ENCODE measurements around the gene SSH2. TPM values are rescaled to one million over a fixed set of nuclear protein-coding genes. Genes with fewer than 3 reads are reported as not detected.

SSH2 gene
- total RNA-seq, 1 donor from 2014 or later, result 46.5 TPM

DNA sequence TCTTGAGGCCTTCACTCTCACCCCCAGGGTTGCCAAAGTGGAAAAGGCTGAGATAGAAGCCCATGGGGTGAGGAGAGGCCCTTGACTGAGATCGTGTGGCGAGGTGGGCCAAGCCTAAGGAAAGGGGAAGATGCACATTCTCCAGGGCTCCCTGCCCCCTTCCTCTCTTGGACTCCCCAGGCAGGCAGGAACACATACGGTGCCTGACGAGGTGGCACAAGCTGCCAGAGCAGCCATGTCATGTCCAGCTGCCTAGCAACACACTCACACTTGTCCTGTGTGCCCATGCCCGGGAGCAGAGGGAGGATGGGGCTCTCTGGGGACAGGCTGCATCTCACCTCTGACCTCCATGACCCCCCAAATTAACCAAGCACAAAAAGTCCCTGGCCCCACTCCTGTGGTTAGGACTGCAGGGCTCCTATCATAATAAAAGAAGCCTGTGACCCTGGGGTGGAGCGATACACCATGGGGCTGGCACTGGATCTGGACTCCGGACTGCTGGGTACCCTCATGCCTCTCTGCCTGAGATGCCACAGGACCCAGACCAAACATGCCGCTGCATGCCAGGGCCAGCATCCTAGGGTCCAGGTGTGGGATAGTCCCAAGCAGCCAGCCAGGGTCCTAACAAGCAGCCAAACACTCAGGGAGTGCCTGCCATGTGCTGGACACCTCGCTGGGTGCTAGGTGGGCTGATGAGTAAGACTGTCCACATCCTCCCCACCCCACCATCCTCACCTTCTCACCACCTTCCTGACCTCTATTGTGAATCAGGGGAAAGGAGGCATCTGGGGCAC, 343.2 kb downstream of the SSH2 start:
- Mint-ChIP-seq H3K4me1 (ENCODE audit: low read depth, unreplicated experiment) (peaks cover 23% of the 10 kb centered on the region), H3K4me3 (ENCODE audit: unreplicated experiment) (no peak overlapping the region), H3K36me3 (ENCODE audit: unreplicated experiment) (no peaks in the 10 kb centered on the region), H3K27ac (ENCODE audit: unreplicated experiment) (no peak overlapping the region), H3K27me3 (ENCODE audit: unreplicated experiment) (peaks cover 17% of the 10 kb centered on the region), H3K9me3 (ENCODE audit: unreplicated experiment) (peaks cover 5% of the 10 kb centered on the region)
- TF ChIP-seq, protein P1, sequence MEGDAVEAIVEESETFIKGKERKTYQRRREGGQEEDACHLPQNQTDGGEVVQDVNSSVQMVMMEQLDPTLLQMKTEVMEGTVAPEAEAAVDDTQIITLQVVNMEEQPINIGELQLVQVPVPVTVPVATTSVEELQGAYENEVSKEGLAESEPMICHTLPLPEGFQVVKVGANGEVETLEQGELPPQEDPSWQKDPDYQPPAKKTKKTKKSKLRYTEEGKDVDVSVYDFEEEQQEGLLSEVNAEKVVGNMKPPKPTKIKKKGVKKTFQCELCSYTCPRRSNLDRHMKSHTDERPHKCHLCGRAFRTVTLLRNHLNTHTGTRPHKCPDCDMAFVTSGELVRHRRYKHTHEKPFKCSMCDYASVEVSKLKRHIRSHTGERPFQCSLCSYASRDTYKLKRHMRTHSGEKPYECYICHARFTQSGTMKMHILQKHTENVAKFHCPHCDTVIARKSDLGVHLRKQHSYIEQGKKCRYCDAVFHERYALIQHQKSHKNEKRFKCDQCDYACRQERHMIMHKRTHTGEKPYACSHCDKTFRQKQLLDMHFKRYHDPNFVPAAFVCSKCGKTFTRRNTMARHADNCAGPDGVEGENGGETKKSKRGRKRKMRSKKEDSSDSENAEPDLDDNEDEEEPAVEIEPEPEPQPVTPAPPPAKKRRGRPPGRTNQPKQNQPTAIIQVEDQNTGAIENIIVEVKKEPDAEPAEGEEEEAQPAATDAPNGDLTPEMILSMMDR (IDR thresholded peaks at IDR 0.05; ENCODE audit: partially characterized antibody, unreplicated experiment), result no peak
- no peak for DNase-seq

DNA sequence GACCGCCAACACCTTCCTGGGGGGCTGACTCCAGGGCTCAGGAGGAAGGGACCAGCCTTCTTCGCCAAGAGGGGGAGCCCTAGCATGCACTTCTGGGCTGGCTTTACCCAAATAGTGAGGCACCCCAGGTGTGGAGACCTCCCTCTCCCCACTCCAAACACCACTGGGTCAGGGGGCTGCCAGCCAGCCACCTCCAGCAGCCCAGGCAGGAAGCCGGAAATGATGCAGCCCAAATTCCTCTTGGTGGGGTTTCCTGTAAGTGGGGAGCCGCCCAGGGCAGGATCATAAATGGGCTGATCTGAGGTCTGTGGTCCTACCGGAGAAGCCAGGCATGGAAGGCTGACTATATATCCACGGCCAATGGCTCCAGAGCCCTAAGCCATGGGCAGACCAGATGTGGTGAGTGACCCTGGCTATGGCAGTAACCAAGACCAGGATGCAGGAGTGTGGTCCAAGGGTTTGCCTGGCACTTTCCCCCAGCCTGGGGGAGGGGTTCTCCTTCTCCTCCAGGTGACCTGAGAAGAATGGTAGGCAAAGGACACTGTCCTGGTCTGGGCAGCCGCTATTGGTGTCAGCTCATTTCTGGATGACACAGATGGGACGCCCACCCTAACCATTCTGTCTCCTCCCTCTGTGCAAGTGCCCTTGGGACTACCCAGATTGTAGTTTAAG, 344.8 kb downstream of the SSH2 start:
- Mint-ChIP-seq H3K4me3 (ENCODE audit: unreplicated experiment) (no peak overlapping the region), H3K27me3 (ENCODE audit: unreplicated experiment) (peaks cover 14% of the 10 kb centered on the region), H3K27ac (ENCODE audit: unreplicated experiment) (no peak overlapping the region), H3K9me3 (ENCODE audit: unreplicated experiment) (peaks cover 7% of the 10 kb centered on the region), H3K36me3 (ENCODE audit: unreplicated experiment) (no peaks in the 10 kb centered on the region), H3K4me1 (ENCODE audit: low read depth, unreplicated experiment) (peaks cover 26% of the 10 kb centered on the region)
- DNase-seq, result no peak
- TF ChIP-seq, protein P1 (IDR thresholded peaks at IDR 0.05; ENCODE audit: partially characterized antibody, unreplicated experiment), result no peak

DNA sequence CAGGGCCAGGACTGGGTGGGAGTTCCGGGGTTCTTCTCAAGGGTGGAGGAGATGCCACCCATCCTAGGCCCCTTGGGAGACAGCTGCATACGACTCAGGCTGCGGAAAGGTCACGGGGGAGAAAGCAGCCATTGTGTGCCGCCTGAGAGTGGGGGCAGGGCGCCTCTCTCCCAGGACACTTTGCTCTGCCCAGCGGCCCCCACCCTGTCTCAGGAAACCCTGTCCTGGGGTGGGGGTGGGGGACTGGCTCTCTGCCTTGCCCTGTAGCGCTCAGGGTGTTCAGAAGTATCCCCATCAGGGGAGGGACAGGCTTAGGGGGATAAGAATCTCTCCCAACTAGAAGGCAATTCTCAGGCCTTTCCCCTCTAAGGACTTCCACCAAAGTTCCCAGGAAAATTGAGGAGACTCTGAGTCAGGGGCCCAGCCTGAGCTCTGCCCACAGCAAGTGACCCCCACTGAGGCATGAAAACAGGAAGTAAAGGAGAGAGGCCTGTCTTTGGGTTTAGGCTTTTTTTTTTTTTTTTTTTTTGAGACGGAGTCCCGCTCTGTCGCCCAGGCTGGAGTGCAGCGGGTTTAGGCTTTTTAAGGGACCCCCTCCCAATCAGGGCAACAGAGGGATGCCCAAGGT, 345.5 kb downstream of the SSH2 start:
- Mint-ChIP-seq H3K27me3 (ENCODE audit: unreplicated experiment) (peaks cover 17% of the 10 kb centered on the region), H3K4me3 (ENCODE audit: unreplicated experiment) (no peak overlapping the region), H3K27ac (ENCODE audit: unreplicated experiment) (no peak overlapping the region), H3K9me3 (ENCODE audit: unreplicated experiment) (peaks cover 7% of the 10 kb centered on the region), H3K4me1 (ENCODE audit: low read depth, unreplicated experiment) (peaks cover 22% of the 10 kb centered on the region), H3K36me3 (ENCODE audit: unreplicated experiment) (no peaks in the 10 kb centered on the region)
- DNase-seq, result no peak
- TF ChIP-seq, protein P1 (IDR thresholded peaks at IDR 0.05; ENCODE audit: partially characterized antibody, unreplicated experiment), result no peak

DNA sequence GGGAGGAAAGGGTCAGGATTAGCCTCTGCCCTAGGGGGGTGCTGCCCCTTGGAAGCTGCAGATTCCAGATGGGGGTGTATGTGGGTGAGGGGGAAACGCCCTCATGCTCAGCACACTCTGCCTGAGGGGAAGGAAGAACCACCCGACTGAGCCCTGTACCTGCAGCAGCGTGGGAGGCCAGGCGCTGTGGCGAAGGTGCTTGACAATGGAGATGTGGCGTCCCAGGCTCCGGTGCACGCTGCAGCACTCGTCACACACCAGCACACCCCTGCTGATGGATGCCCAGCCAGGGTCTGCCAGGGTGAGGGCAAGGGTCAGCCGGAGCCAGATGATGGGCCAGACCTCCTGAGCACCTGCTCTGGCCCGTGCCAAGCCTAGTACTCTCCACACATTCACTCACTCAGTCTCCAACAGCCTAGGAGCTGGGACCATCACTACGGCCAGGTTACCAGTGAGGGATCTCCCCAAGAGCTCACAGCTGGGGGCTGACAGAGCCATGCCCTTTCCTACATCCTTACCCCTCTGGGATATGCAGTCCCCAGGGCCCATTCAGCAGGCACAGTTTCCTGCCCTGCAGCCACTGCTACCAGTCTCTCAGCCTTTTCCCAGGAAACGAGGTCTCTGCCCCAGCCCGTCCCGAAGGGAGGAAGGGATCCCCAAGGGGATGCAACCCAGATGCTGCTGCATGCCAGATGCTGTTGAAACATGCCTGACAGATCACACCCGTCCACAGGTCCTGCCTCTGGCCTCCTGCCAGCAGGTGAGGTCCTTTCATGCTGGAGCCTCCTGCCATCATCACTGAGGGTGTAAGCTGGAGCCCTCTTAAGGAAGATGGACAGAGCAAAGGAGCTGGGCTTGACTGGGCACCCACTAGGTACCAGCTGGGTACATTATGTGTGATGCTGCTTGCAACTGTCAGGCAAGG, 346.4 kb downstream of the SSH2 start:
- H3K27ac Mint-ChIP-seq (ENCODE audit: unreplicated experiment), result no peak overlapping the region

More for the DNA sequence above, 346.4 kb downstream of the SSH2 start:
- no peak overlapping the region for H3K4me3 Mint-ChIP-seq (ENCODE audit: unreplicated experiment)
- TF ChIP-seq, protein P1 (IDR thresholded peaks at IDR 0.05; ENCODE audit: partially characterized antibody, unreplicated experiment), result no peak
- peaks cover 22% of the 10 kb centered on the region for H3K4me1 Mint-ChIP-seq (ENCODE audit: low read depth, unreplicated experiment)
- H3K36me3 Mint-ChIP-seq (ENCODE audit: unreplicated experiment), result no peaks in the 10 kb centered on the region
- peaks cover 17% of the 10 kb centered on the region for H3K27me3 Mint-ChIP-seq (ENCODE audit: unreplicated experiment)
- DNase-seq, result no peak
- H3K9me3 Mint-ChIP-seq (ENCODE audit: unreplicated experiment), result peaks cover 7% of the 10 kb centered on the region
